Body of pancreas (tissue), 4 donors: Measurements from ENCODE around the gene KLRF2.

Source experiments
- CTCF ChIP-seq, 7 experiments: fragments of 450-650 bp in 4 of 7; fragments of 200-600 bp in 3 of 7; sonication (generic) in 3 of 7; IDR thresholded peaks; one replicate each; pipeline ENCODE4 v1.5.1; 2016 to 2019; ENCODE audit warnings: antibody characterized with exemption in 7 of 7
- POLR2A ChIP-seq, 3 donors: fragments of 450-650 bp; IDR thresholded peaks; one replicate each; pipeline ENCODE4 v1.6.1; 2016; ENCODE audit warnings: antibody characterized with exemption in 3 of 3, mild to moderate bottlenecking in 2 of 3

- TF ChIP-seq POLR2A (IDR thresholded peaks at IDR 0.05): no peak
- no peak for TF ChIP-seq CTCF (IDR thresholded peaks at IDR 0.05)
These were observed 17.9 kb downstream of the KLRF2 start for GRCh38 chr12:9899209-9899608.
